MM.1S (cell line): ENCODE data around the gene ALDH1L2.
A peak's percentile ranks its signal among the peaks of the same experiment; 100 is the strongest.

ENCODE experiments used
- DNase-seq: peaks from one replicate; pipeline ENCODE4 v3.0.0-alpha.2; 2015
- H2AFZ ChIP-seq: fragments of 300-600 bp; sonication (generic); 2 replicates; pipeline ENCODE4 v1.6.0; 2016; ENCODE audit warnings: antibody characterized with exemption, low read length
- H3F3A ChIP-seq: fragments of 300-600 bp; sonication (generic); 2 replicates; pipeline ENCODE4 v1.6.1; 2016; ENCODE audit warnings: mild to moderate bottlenecking, antibody characterized with exemption, low read length, moderate library complexity, mixed read lengths; ENCODE audit not compliant: insufficient read depth
- H3K27ac ChIP-seq: fragments of 300-600 bp; sonication (generic); 2 replicates; pipeline ENCODE4 v1.5.1; 2016; ENCODE audit warnings: mild to moderate bottlenecking, low read length
- H3K27me3 ChIP-seq: fragments of 300-600 bp; sonication (generic); replicated peaks from 2 replicates; pipeline ENCODE4 v1.6.0; 2016; ENCODE audit warnings: low read length; ENCODE audit not compliant: insufficient read depth
- H3K36me3 ChIP-seq: fragments of 300-600 bp; sonication (generic); replicated peaks from 2 replicates; pipeline ENCODE4 v1.6.1; 2016; ENCODE audit warnings: mild to moderate bottlenecking, low read length, mixed read lengths; ENCODE audit not compliant: insufficient read depth
- H3K4me1 ChIP-seq: fragments of 300-600 bp; sonication (generic); 2 replicates; pipeline ENCODE4 v1.6.1; 2016; ENCODE audit warnings: low read length, mixed read lengths
- H3K4me2 ChIP-seq: fragments of 300-600 bp; sonication (generic); 2 replicates; pipeline ENCODE4 v1.6.0; 2016; ENCODE audit warnings: low read depth, low read length
- H3K4me3 ChIP-seq: fragments of 300-600 bp; sonication (generic); 2 replicates; pipeline ENCODE4 v1.5.1; 2016; ENCODE audit warnings: low read length, mixed read lengths
- H3K79me2 ChIP-seq: fragments of 300-600 bp; sonication (generic); 2 replicates; pipeline ENCODE4 v1.6.1; 2016; ENCODE audit warnings: mixed run types, low read length, mixed read lengths
- H3K9ac ChIP-seq: fragments of 300-600 bp; sonication (generic); 2 replicates; pipeline ENCODE4 v1.6.1; 2016; ENCODE audit warnings: low read length, mixed read lengths
- H3K9me2 ChIP-seq: fragments of 300-600 bp; sonication (generic); replicated peaks from 2 replicates; pipeline ENCODE4 v1.6.1; 2016; ENCODE audit warnings: mild to moderate bottlenecking, low read length, mixed read lengths; ENCODE audit not compliant: insufficient read depth
- H3K9me3 ChIP-seq: fragments of 300-600 bp; sonication (generic); replicated peaks from 2 replicates; pipeline ENCODE4 v1.6.1; 2016; ENCODE audit warnings: mild to moderate bottlenecking, low read length, mixed read lengths; ENCODE audit not compliant: insufficient read depth
- H4K20me1 ChIP-seq: fragments of 300-600 bp; sonication (generic); 2 replicates; pipeline ENCODE4 v1.6.1; 2016; ENCODE audit warnings: mild to moderate bottlenecking, low read length, moderate library complexity, mixed read lengths; ENCODE audit not compliant: insufficient read depth
- CTCF ChIP-seq: fragments of 300-600 bp; sonication (generic); IDR thresholded peaks from 2 replicates; pipeline ENCODE4 v1.5.1; 2016; ENCODE audit warnings: antibody characterized with exemption, low read length, mixed read lengths
- EZH2 ChIP-seq: fragments of 300-600 bp; sonication (generic); optimal IDR thresholded peaks from 2 replicates; pipeline ENCODE3; 2017; ENCODE audit warnings: low read depth, mild to moderate bottlenecking, antibody characterized with exemption, low read length, mixed read lengths
- EZH2phosphoT487 ChIP-seq: fragments of 300-600 bp; sonication (generic); IDR thresholded peaks from 2 replicates; pipeline ENCODE4 v1.6.1; 2018; ENCODE audit warnings: antibody characterized with exemption, low read length

Gene ALDH1L2

GRCh38 chr12:105107494-105108371 lies 23.5 kb upstream of the ALDH1L2 start, which contains the start of gene WASHC4:
Gene WASHC4, plus strand, starts transcription at chr12:105107731. Its CDS starts 70 bp downstream, at chr12:105107801.
- Histone ChIP-seq H4K20me1 (peaks cover 3% of the 10 kb centered on the region; the same call in 1 of the 2 replicates), H3K4me3 (peak within 1 kb of the TSS; percentile 97), H3K9ac (peak within 1 kb of the TSS; percentile 89), H3K79me2 (peaks cover 47% of the 10 kb centered on the region), H3F3A (peaks cover 23% of the 10 kb centered on the region), H2AFZ (peak within 1 kb of the TSS; percentile 97), H3K36me3 (peaks cover 4% of the 10 kb centered on the region; the same call in 1 of the 2 replicates), H3K4me1 (peaks cover 17% of the 10 kb centered on the region), H3K27ac (peak within 1 kb of the TSS; percentile 92), H3K4me2 (peak within 1 kb of the TSS; percentile 90), H3K27me3 (no peaks in the 10 kb centered on the region), H3K9me2 (no peaks in the 10 kb centered on the region), H3K9me3 (no peaks in the 10 kb centered on the region)
- DNase-seq: peak; percentile 95
- TF ChIP-seq EZH2phosphoT487: no peak

- peaks cover 23% of the 10 kb centered on the region for H3F3A ChIP-seq
- H3K4me2 ChIP-seq: peak overlapping the region; percentile 90
- H3K9me3 ChIP-seq: no peaks in the 10 kb centered on the region
- no peak overlapping the region for H3K27ac ChIP-seq
- DNase-seq: no peak
- TF ChIP-seq EZH2 (no peak), EZH2phosphoT487 (no peak), CTCF (no peak)
- H3K36me3 ChIP-seq: peaks cover 3% of the 10 kb centered on the region; the same call in 1 of the 2 replicates
- H3K9me2 ChIP-seq: no peaks in the 10 kb centered on the region
- H3K4me3 ChIP-seq: peak overlapping the region; percentile 97
- peak overlapping the region; percentile 97 for H2AFZ ChIP-seq
- peaks cover 41% of the 10 kb centered on the region for H3K79me2 ChIP-seq
- H3K27me3 ChIP-seq: no peaks in the 10 kb centered on the region
- peak overlapping the region; percentile 36; the same call in 1 of the 2 replicates for H3K9ac ChIP-seq
- peaks cover 3% of the 10 kb centered on the region; the same call in 1 of the 2 replicates for H4K20me1 ChIP-seq
- peaks cover 17% of the 10 kb centered on the region for H3K4me1 ChIP-seq
Observed at GRCh38 chr12:105107171-105107493, 22.9 kb upstream of the ALDH1L2 start.

GRCh38 chr12:105106621-105107020 lies 22.4 kb upstream of the ALDH1L2 start:
- no peaks in the 10 kb centered on the region for H3K9me2 ChIP-seq
- TF ChIP-seq EZH2phosphoT487: no peak
- no peak for TF ChIP-seq CTCF
- TF ChIP-seq EZH2: no peak
- peaks cover 36% of the 10 kb centered on the region for H3K79me2 ChIP-seq
- no peak overlapping the region for H3K27ac ChIP-seq
- no peaks in the 10 kb centered on the region for H4K20me1 ChIP-seq
- H3K27me3 ChIP-seq: no peaks in the 10 kb centered on the region
- peak overlapping the region; percentile 90 for H3K4me2 ChIP-seq
- peak overlapping the region; percentile 97 for H3K4me3 ChIP-seq
- H3F3A ChIP-seq: peaks cover 23% of the 10 kb centered on the region
- H3K36me3 ChIP-seq: no peaks in the 10 kb centered on the region; the same call in 1 of the 2 replicates
- peaks cover 12% of the 10 kb centered on the region; the same call in 1 of the 2 replicates for H3K4me1 ChIP-seq
- H3K9me3 ChIP-seq: no peaks in the 10 kb centered on the region
- H2AFZ ChIP-seq: peak overlapping the region; percentile 97
- 0 out of 2 replicates have a peak overlapping the region, but pooled peaks have one; percentile 36 for H3K9ac ChIP-seq
- DNase-seq: no peak
